ENCODE data around the gene HOXC9.

Gene HOXC9

DNA sequence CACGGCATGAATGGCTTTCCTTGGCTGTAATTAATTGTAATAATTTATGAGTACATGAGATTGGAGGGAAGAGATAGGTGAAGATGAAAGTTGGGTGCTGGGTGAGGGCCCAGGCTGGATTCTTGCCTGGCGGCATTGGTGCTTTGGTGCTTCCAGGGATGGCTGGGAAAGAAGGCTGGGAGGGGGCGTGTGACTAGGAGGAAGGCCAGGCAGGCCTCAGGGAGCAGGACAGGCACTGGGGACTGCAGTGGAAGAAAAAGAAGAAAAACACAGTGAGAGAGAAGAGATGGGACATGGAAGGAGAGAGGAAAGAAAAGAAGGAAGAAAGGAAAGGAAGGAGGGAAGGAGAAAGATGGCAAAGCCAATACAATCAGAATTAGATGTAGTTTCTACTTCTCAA, 3.7 kb downstream of the HOXC9 start (continued):
- TF ChIP-seq HOXA7 (CRISPR knock-in tag; IDR thresholded peaks at IDR 0.05; ENCODE audit: borderline replicate concordance): no peak
- peak; percentile 77; the same call in 1 of the 2 replicates for TF ChIP-seq PRDM1 (tag by site-specific recombination; IDR thresholded peaks at IDR 0.05)
- TF ChIP-seq ZBTB17 (tag by site-specific recombination; IDR thresholded peaks at IDR 0.05): peak; percentile 54; the same call in 1 of the 2 replicates
- no peak for TF ChIP-seq ZNF2 (tag by site-specific recombination; IDR thresholded peaks at IDR 0.05)
- no peak for TF ChIP-seq PRDM2 (tag by site-specific recombination; IDR thresholded peaks at IDR 0.05; ENCODE audit: borderline replicate concordance)
- TF ChIP-seq ZNF121 (tag by site-specific recombination; IDR thresholded peaks at IDR 0.05): no peak
- TF ChIP-seq ZNF837 (tag by site-specific recombination; IDR thresholded peaks at IDR 0.05): no peak
- TF ChIP-seq IKZF3 (tag by site-specific recombination; IDR thresholded peaks at IDR 0.05): peak; percentile 65; the same call in 1 of the 2 replicates
- TF ChIP-seq REPIN1 (tag by site-specific recombination; IDR thresholded peaks at IDR 0.05; ENCODE audit: low read depth): no peak
- no peak for TF ChIP-seq ZBTB1 (tag by site-specific recombination; IDR thresholded peaks at IDR 0.05)
- no peak for TF ChIP-seq SCRT2 (tag by site-specific recombination; IDR thresholded peaks at IDR 0.05)
- peak; percentile 41; the same call in 1 of the 2 replicates for TF ChIP-seq ZNF600 (tag by site-specific recombination; IDR thresholded peaks at IDR 0.05)
- TF ChIP-seq, protein P1, sequence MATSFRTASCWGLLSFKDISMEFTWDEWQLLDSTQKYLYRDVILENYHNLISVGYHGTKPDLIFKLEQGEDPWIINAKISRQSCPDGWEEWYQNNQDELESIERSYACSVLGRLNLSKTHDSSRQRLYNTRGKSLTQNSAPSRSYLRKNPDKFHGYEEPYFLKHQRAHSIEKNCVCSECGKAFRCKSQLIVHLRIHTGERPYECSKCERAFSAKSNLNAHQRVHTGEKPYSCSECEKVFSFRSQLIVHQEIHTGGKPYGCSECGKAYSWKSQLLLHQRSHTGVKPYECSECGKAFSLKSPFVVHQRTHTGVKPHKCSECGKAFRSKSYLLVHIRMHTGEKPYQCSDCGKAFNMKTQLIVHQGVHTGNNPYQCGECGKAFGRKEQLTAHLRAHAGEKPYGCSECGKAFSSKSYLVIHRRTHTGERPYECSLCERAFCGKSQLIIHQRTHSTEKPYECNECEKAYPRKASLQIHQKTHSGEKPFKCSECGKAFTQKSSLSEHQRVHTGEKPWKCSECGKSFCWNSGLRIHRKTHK (tag by site-specific recombination; IDR thresholded peaks at IDR 0.05): no peak
- TF ChIP-seq ZNF664 (tag by site-specific recombination; IDR thresholded peaks at IDR 0.05): no peak
- TF ChIP-seq ZNF394 (tag by site-specific recombination; IDR thresholded peaks at IDR 0.05; ENCODE audit: borderline replicate concordance): no peak
- TF ChIP-seq EGR2 (tag by site-specific recombination; IDR thresholded peaks at IDR 0.05; ENCODE audit: low read depth): no peak
- TF ChIP-seq ZBTB48 (tag by site-specific recombination; IDR thresholded peaks at IDR 0.05): peak; percentile 82
- TF ChIP-seq, protein P2, sequence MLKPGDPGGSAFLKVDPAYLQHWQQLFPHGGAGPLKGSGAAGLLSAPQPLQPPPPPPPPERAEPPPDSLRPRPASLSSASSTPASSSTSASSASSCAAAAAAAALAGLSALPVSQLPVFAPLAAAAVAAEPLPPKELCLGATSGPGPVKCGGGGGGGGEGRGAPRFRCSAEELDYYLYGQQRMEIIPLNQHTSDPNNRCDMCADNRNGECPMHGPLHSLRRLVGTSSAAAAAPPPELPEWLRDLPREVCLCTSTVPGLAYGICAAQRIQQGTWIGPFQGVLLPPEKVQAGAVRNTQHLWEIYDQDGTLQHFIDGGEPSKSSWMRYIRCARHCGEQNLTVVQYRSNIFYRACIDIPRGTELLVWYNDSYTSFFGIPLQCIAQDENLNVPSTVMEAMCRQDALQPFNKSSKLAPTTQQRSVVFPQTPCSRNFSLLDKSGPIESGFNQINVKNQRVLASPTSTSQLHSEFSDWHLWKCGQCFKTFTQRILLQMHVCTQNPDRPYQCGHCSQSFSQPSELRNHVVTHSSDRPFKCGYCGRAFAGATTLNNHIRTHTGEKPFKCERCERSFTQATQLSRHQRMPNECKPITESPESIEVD (tag by site-specific recombination; IDR thresholded peaks at IDR 0.05): no peak
- TF ChIP-seq ZNF830 (tag by site-specific recombination; IDR thresholded peaks at IDR 0.05; ENCODE audit: low read depth): no peak
- TF ChIP-seq, protein P3, sequence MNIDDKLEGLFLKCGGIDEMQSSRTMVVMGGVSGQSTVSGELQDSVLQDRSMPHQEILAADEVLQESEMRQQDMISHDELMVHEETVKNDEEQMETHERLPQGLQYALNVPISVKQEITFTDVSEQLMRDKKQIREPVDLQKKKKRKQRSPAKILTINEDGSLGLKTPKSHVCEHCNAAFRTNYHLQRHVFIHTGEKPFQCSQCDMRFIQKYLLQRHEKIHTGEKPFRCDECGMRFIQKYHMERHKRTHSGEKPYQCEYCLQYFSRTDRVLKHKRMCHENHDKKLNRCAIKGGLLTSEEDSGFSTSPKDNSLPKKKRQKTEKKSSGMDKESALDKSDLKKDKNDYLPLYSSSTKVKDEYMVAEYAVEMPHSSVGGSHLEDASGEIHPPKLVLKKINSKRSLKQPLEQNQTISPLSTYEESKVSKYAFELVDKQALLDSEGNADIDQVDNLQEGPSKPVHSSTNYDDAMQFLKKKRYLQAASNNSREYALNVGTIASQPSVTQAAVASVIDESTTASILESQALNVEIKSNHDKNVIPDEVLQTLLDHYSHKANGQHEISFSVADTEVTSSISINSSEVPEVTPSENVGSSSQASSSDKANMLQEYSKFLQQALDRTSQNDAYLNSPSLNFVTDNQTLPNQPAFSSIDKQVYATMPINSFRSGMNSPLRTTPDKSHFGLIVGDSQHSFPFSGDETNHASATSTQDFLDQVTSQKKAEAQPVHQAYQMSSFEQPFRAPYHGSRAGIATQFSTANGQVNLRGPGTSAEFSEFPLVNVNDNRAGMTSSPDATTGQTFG (tag by site-specific recombination; IDR thresholded peaks at IDR 0.05; ENCODE audit: borderline replicate concordance): no peak

Measured in HEK293 (cell line).